Caco-2 (cell line): ENCODE data around the gene DNAH8. TPM values are rescaled to one million over a fixed set of nuclear protein-coding genes. Genes with fewer than 3 reads are reported as not detected.

Experiments used
- BruUV-seq: library from RNA; stranded (reverse); fragments of 400-500 nt; replicated peaks from 2 replicates; lab custom pipeline; 2021; lab: Mats Ljungman, UMichigan
- CTCF ChIA-PET: fragments of 300-600 bp; sonication (Branson Sonifier 250); formaldehyde crosslinking; loops from one replicate; lab custom pipeline; 2022; ENCODE audit warnings: antibody characterized with exemption; lab: Charles Lee
- POLR2A ChIA-PET: fragments of 300-600 bp; sonication (Branson Sonifier 250); formaldehyde crosslinking; loops from one replicate; lab custom pipeline; 2022; ENCODE audit warnings: antibody characterized with exemption; lab: Charles Lee
- DNase-seq, 2 experiments: peaks; one replicate each; pipeline versions ENCODE4 v3.0.0 to v3.0.0-alpha.2; 2020 to 2022
- H3K27me3 ChIP-seq: replicated peaks from 2 replicates; pipeline ENCODE4 v1.6.0; 2011; ENCODE audit warnings: low read length; ENCODE audit not compliant: control insufficient read depth, insufficient read depth
- H3K36me3 ChIP-seq: 2 replicates; pipeline ENCODE4 v1.5.1; 2011; ENCODE audit warnings: low read length; ENCODE audit not compliant: control insufficient read depth, insufficient read depth
- H3K4me1 ChIP-seq: fragments of 250-450 bp; sonication (Bioruptor Pico); 2 replicates; pipeline ENCODE4 v1.5.1; 2020; ENCODE audit warnings: mild to moderate bottlenecking
- H3K4me3 ChIP-seq: 2 replicates; pipeline ENCODE4 v1.5.1; 2011; ENCODE audit warnings: low read depth, mild to moderate bottlenecking, control low read depth, low read length
- H3K9me3 ChIP-seq: fragments of 250-450 bp; sonication (Bioruptor Pico); 2 replicates; pipeline ENCODE4 v1.5.1; 2020; ENCODE audit warnings: mild to moderate bottlenecking, moderate library complexity
- H3K27ac Mint-ChIP-seq: one replicate; pipeline ENCODE4 v1.8.0; 2022; ENCODE audit warnings: mixed read lengths; ENCODE audit not compliant: unreplicated experiment
- H3K27me3 Mint-ChIP-seq: one replicate; pipeline ENCODE4 v1.8.0; 2022; ENCODE audit warnings: mixed read lengths; ENCODE audit not compliant: insufficient read depth, unreplicated experiment
- H3K36me3 Mint-ChIP-seq: one replicate; pipeline ENCODE4 v1.8.0; 2022; ENCODE audit warnings: mild to moderate bottlenecking, mixed read lengths; ENCODE audit not compliant: insufficient read depth, unreplicated experiment
- H3K4me1 Mint-ChIP-seq: one replicate; pipeline ENCODE4 v1.8.0; 2022; ENCODE audit warnings: low read depth, mixed read lengths; ENCODE audit not compliant: unreplicated experiment
- H3K4me3 Mint-ChIP-seq: one replicate; pipeline ENCODE4 v1.8.0; 2022; ENCODE audit warnings: mild to moderate bottlenecking, moderate library complexity, mixed read lengths; ENCODE audit not compliant: unreplicated experiment
- H3K9me3 Mint-ChIP-seq: one replicate; pipeline ENCODE4 v1.8.0; 2022; ENCODE audit warnings: mixed read lengths; ENCODE audit not compliant: unreplicated experiment
- intact Hi-C: fragments of 100-400 bp; cut with micrococcal nuclease; formaldehyde crosslinking; loops from one replicate; pipeline ENCODE4 v1.10.0; 2022; ENCODE audit not compliant: unreplicated experiment
- total RNA-seq: library from RNA; stranded (reverse); gene quantifications from 2 replicates; pipeline ENCODE4 v1.2.3, GENCODE V29; 2022
- TF ChIP-seq, protein P1 (sequence below), 2 experiments: fragments of 200-600 bp in 1 of 2; IDR thresholded peaks; 1 replicate in 1 of 2; 2 replicates in 1 of 2; pipeline versions ENCODE4 v1.5.1 to v1.8.0; 2011 to 2022; ENCODE audit warnings: antibody characterized with exemption in 1 of 2, control low read depth in 1 of 2, inconsistent platforms in 1 of 2, low read depth in 1 of 2, low read length in 1 of 2, mild to moderate bottlenecking in 1 of 2, moderate library complexity in 1 of 2; ENCODE audit not compliant: insufficient read depth in 1 of 2, severe bottlenecking in 1 of 2, unreplicated experiment in 1 of 2

Gene DNAH8
- total RNA-seq, 1 experiment from 2014 or later: not detected

DNA sequence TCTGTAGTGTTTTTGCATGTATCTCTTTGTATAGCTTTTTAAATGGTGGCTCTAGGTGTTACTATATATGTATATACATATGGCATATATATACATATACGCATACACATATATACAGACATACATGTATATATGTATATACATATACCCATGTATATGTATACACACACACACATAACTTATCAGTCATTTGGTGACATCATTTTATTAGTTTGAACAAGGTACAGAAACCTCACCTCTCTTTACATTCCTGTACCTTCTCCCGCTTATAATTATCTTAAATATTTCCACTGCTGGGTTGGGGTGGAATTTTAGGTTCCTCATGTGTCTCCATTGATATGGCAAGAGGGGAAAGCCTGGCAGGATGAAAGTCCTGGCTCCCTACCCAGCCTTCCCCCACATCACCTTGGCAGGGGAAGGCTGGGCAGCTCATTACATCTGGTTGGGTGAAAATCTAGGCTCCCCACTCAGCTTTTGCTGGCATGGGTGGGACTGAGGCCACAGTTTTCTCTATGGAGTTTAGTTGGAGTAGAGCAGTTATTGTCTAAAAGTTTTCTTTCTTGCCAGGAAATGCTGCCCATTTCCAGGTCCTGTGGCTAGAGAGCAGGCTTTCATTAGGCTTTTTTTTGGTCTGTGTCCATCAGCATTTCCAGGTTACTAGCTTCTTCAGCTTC, 19.7 kb upstream of the DNAH8 start:
- intact Hi-C loops: no loop called here
- TF ChIP-seq, protein P1, sequence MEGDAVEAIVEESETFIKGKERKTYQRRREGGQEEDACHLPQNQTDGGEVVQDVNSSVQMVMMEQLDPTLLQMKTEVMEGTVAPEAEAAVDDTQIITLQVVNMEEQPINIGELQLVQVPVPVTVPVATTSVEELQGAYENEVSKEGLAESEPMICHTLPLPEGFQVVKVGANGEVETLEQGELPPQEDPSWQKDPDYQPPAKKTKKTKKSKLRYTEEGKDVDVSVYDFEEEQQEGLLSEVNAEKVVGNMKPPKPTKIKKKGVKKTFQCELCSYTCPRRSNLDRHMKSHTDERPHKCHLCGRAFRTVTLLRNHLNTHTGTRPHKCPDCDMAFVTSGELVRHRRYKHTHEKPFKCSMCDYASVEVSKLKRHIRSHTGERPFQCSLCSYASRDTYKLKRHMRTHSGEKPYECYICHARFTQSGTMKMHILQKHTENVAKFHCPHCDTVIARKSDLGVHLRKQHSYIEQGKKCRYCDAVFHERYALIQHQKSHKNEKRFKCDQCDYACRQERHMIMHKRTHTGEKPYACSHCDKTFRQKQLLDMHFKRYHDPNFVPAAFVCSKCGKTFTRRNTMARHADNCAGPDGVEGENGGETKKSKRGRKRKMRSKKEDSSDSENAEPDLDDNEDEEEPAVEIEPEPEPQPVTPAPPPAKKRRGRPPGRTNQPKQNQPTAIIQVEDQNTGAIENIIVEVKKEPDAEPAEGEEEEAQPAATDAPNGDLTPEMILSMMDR (IDR thresholded peaks at IDR 0.05; ENCODE audit: insufficient read depth in 1 of 2, low read depth in 1 of 2, low read length in 1 of 2, severe bottlenecking in 1 of 2, unreplicated experiment in 1 of 2): no peak
- no peak overlapping the region for H3K27ac Mint-ChIP-seq
- H3K4me3 Mint-ChIP-seq: no peak overlapping the region
- BruUV-seq: no TSS peak
- no peak overlapping the region for H3K4me3 ChIP-seq
- H3K9me3 ChIP-seq: peaks cover 6% of the 10 kb centered on the region
- ChIA-PET POLR2A (interaction anchor here (0.5 kb wide), 1 partner anchor 8 kb away, joined by 10 read pairs; no protein-coding TSS in a partner anchor), CTCF (no interaction called here)
- H3K4me1 ChIP-seq: 0 out of 2 replicates have a peak, but pooled peaks cover 25% of the 10 kb centered on the region
- H3K27me3 Mint-ChIP-seq: no peaks in the 10 kb centered on the region
- DNase-seq: no peak
- H3K27me3 ChIP-seq: no peaks in the 10 kb centered on the region
- H3K4me1 Mint-ChIP-seq: peaks cover 23% of the 10 kb centered on the region
- peaks cover under 1% of the 10 kb centered on the region for H3K36me3 ChIP-seq
- peaks cover 22% of the 10 kb centered on the region for H3K9me3 Mint-ChIP-seq
- H3K36me3 Mint-ChIP-seq: peaks cover 18% of the 10 kb centered on the region

DNA sequence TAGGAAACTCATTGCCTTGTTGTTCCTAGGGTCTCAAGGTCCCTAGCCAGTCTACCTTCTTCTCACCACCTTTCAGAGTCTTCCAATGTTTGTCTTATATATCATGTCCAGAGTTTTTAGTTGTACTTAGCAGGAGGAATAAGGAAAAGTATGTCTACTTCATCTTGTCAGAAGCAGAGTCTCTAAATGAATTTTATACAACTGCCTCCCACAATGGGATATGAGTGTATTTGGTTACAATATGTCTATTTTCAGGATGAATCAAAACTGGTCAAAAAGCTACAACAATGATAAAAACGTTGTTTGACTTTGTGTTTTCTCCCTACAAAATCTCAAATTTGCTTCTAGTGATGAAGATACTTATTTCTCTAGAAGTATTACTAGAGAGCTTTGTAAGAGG, 19.2 kb upstream of the DNAH8 start:
- Histone ChIP-seq H3K4me1 (0 out of 2 replicates have a peak, but pooled peaks cover 25% of the 10 kb centered on the region), H3K27me3 (no peaks in the 10 kb centered on the region), H3K36me3 (peaks cover 3% of the 10 kb centered on the region), H3K9me3 (peaks cover 8% of the 10 kb centered on the region), H3K4me3 (no peak overlapping the region)
- TF ChIP-seq, protein P1 (IDR thresholded peaks at IDR 0.05; ENCODE audit: insufficient read depth in 1 of 2, low read depth in 1 of 2, low read length in 1 of 2, severe bottlenecking in 1 of 2, unreplicated experiment in 1 of 2): no peak
- CTCF ChIA-PET: no interaction called here
- Mint-ChIP-seq H3K4me3 (no peak overlapping the region), H3K27me3 (no peaks in the 10 kb centered on the region), H3K27ac (no peak overlapping the region), H3K4me1 (peaks cover 24% of the 10 kb centered on the region), H3K36me3 (peaks cover 24% of the 10 kb centered on the region), H3K9me3 (peaks cover 25% of the 10 kb centered on the region)
- POLR2A ChIA-PET: no interaction called here
- no peak for DNase-seq
- BruUV-seq: no TSS peak
- intact Hi-C loops: no loop called here

DNA sequence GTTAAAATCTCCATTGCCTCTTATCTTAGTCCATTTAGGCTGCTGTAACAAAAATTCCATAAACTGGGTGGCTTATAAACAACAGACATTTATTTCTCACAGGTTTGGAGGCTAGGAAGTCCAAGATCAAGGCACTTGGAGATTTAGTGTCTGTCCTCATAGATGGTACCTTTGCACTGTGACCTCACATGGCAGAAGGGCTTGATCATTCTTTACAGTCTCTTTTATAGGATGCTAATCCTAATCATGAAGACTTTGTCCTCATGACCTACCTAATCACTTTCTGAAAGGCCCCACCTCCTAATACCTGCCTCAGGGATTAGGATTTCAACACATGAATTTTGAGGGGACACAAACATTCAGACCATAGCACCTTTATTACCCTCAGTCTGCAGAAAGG, 18.8 kb upstream of the DNAH8 start:
- Mint-ChIP-seq H3K36me3 (peaks cover 24% of the 10 kb centered on the region), H3K27ac (no peak overlapping the region), H3K9me3 (peaks cover 25% of the 10 kb centered on the region), H3K4me3 (no peak overlapping the region), H3K27me3 (no peaks in the 10 kb centered on the region), H3K4me1 (peaks cover 24% of the 10 kb centered on the region)
- Histone ChIP-seq H3K4me1 (0 out of 2 replicates have a peak, but pooled peaks cover 25% of the 10 kb centered on the region), H3K27me3 (no peaks in the 10 kb centered on the region), H3K36me3 (peaks cover 3% of the 10 kb centered on the region), H3K4me3 (no peak overlapping the region), H3K9me3 (peaks cover 8% of the 10 kb centered on the region)
- no peak for DNase-seq
- TF ChIP-seq, protein P1 (IDR thresholded peaks at IDR 0.05; ENCODE audit: insufficient read depth in 1 of 2, low read depth in 1 of 2, low read length in 1 of 2, severe bottlenecking in 1 of 2, unreplicated experiment in 1 of 2): no peak
- CTCF ChIA-PET: no interaction called here
- no TSS peak for BruUV-seq
- intact Hi-C loops: no loop called here
- POLR2A ChIA-PET: no interaction called here
